ENCODE data around the gene FKBP1B.

Gene FKBP1B

GRCh38 chr2:24111407-24111901, 61.9 kb downstream of the FKBP1B start:
- peak; percentile 27 for DNase-seq
- TF ChIP-seq CTCF (IDR thresholded peaks at IDR 0.05; ENCODE audit: low read depth, low read length, missing control alignments) = no peak
- Histone ChIP-seq H3K27ac (no peak overlapping the region), H3K27me3 (replicated peaks) (no peaks in the 10 kb centered on the region), H3K4me3 (ENCODE audit: low read depth, low read length) (no peak overlapping the region), H3K36me3 (replicated peaks) (no peaks in the 10 kb centered on the region)
- in situ Hi-C loops (cut with HindIII; ENCODE audit: low pct_ligation_motif_present, low sequenced_read_pairs) = no loop called here
